Gastroesophageal sphincter (tissue), 3 donors: Measurements from ENCODE around the gene WAPL.

ENCODE experiments used
- CTCF ChIP-seq, 4 experiments: fragments of 200-600 bp in 2 of 4; fragments of 450-650 bp in 2 of 4; sonication (generic) in 1 of 4; IDR thresholded peaks; one replicate each; pipeline ENCODE4 v1.5.1; 2017 to 2019; ENCODE audit warnings: antibody characterized with exemption in 4 of 4, mild to moderate bottlenecking in 2 of 4, moderate library complexity in 2 of 4
- EP300 ChIP-seq: sonication (generic); formaldehyde crosslinking; IDR thresholded peaks from one replicate; pipeline ENCODE4 v1.6.1; 2017; ENCODE audit warnings: antibody characterized with exemption, mild to moderate bottlenecking
- POLR2A ChIP-seq, 2 donors: fragments of 450-650 bp; IDR thresholded peaks; one replicate each; pipeline ENCODE4 v1.6.1; 2017; ENCODE audit warnings: antibody characterized with exemption in 2 of 2, mild to moderate bottlenecking in 2 of 2, moderate library complexity in 1 of 2
- POLR2AphosphoS5 ChIP-seq: sonication (generic); formaldehyde crosslinking; IDR thresholded peaks from one replicate; pipeline ENCODE4 v1.6.1; 2017; ENCODE audit warnings: antibody characterized with exemption

DNA sequence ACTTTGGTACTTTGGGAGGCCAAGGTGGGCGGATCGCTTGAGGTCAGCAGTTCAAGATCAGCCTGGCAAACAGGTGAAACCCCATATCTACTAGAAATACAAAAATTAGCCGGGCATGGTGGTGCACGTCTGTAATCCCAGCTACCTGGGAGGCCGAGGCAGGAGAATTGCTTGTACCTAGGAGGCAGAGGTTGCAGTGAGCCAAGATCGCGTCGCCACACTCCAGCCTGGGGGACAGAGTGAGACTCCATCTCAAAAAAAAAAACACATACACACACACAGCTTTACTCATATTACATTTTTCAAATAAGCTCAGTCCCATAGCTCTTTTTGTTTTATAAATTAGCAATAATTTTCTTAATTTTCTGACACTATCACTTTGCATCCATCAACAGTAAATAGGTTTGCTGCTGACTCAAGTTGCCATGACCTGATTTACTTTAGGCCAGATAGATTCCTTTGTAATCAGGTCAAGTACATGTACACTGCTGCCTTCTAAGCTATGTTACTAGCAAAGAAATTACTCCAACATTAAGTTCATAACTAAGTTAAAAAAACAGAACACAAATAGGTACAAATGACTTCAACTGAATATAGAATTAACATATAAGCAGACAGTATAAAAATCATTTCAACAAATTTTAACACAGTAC, 31.5 kb downstream of the WAPL start:
- TF ChIP-seq POLR2AphosphoS5: no peak
- TF ChIP-seq POLR2A (IDR thresholded peaks at IDR 0.05): no peak
- TF ChIP-seq CTCF (IDR thresholded peaks at IDR 0.05): no peak
- no peak for TF ChIP-seq EP300
